Peyer's patch (tissue), 4 donors: ENCODE results near the gene PFKM. TPM values are rescaled to one million over a fixed set of nuclear protein-coding genes. Genes with fewer than 3 reads are reported as not detected.
"Not testable (repeated sequence)": the region's sequence is repeated elsewhere in the genome, so short reads cannot be mapped to it uniquely, and the experiment has no call there.

Source experiments
- DNase-seq, 3 donors: peaks; one replicate each; pipeline ENCODE4 v3.0.0-alpha.2; 2017 to 2019
- H3K27ac ChIP-seq, 4 donors: fragments of 200-600 bp; sonication (generic); one replicate each; pipeline ENCODE4 v1.5.1; 2016 to 2019
- H3K27me3 ChIP-seq, 2 donors: fragments of 200-600 bp; sonication (generic); one replicate each; pipeline ENCODE4 v1.5.1; 2019
- H3K36me3 ChIP-seq, 3 donors: fragments of 200-600 bp; sonication (generic); one replicate each; pipeline ENCODE4 v1.5.1; 2016 to 2019
- H3K4me1 ChIP-seq, 4 donors: fragments of 200-600 bp; sonication (generic); one replicate each; pipeline ENCODE4 v1.5.1; 2016 to 2019
- H3K4me3 ChIP-seq, 4 donors: fragments of 200-600 bp; sonication (generic); 1 replicate in 3 of 4; 2 replicates in 1 of 4; pipeline ENCODE4 v1.5.1; 2016 to 2019; ENCODE audit warnings: mild to moderate bottlenecking in 1 of 4
- H3K9me3 ChIP-seq, 4 donors: fragments of 200-600 bp; sonication (generic); one replicate each; pipeline ENCODE4 v1.5.1; 2016 to 2019; ENCODE audit warnings: mild to moderate bottlenecking in 1 of 4
- CTCF ChIP-seq, 6 experiments: fragments of 450-650 bp in 4 of 6; fragments of 200-600 bp in 2 of 6; sonication (generic) in 1 of 6; IDR thresholded peaks; one replicate each; pipeline ENCODE4 v1.5.1; 2017 to 2019; ENCODE audit warnings: antibody characterized with exemption in 6 of 6, mild to moderate bottlenecking in 3 of 6, moderate library complexity in 1 of 6
- POLR2A ChIP-seq, 2 donors: fragments of 450-650 bp; IDR thresholded peaks; one replicate each; pipeline ENCODE4 v1.5.1; 2017; ENCODE audit warnings: antibody characterized with exemption in 2 of 2, mild to moderate bottlenecking in 2 of 2, moderate library complexity in 2 of 2
- total RNA-seq, 4 donors: library from RNA; depleted of rRNA; stranded (reverse); fragments of >200 nt; gene quantifications; one replicate each; pipeline ENCODE4 v1.1.0, GENCODE V29; 2016

PFKM gene
- total RNA-seq, 4 donors from 2014 or later: 10.0 to 38.0 (median 27.0) TPM

- no peak overlapping the region for H3K4me3 ChIP-seq
- no peaks in the 10 kb centered on the region for H3K27me3 ChIP-seq
- H3K4me1 ChIP-seq: peaks cover 0 to 11% (median 2%) of the 10 kb centered on the region in 4 donors
- no peak overlapping the region for H3K27ac ChIP-seq
- no peak for DNase-seq
- H3K9me3 ChIP-seq: no peaks in the 10 kb centered on the region
- TF ChIP-seq POLR2A (IDR thresholded peaks at IDR 0.05) (no peak), CTCF (IDR thresholded peaks at IDR 0.05) (no peak)
- no peaks in the 10 kb centered on the region for H3K36me3 ChIP-seq
These were observed 4.0 kb downstream of the PFKM start for GRCh38 chr12:48123169-48123568.

- not testable (repeated sequence) for H3K27me3 ChIP-seq, H3K27ac ChIP-seq, H3K9me3 ChIP-seq, H3K36me3 ChIP-seq, H3K4me3 ChIP-seq, DNase-seq, H3K4me1 ChIP-seq
These were observed 6.4 kb downstream of the PFKM start for GRCh38 chr12:48125542-48125941.

GRCh38 chr12:48125985-48126384 lies 6.8 kb downstream of the PFKM start:
- Histone ChIP-seq H3K27ac (no peak overlapping the region), H3K36me3 (no peaks in the 10 kb centered on the region), H3K4me1 (no peaks in the 10 kb centered on the region), H3K27me3 (no peaks in the 10 kb centered on the region), H3K4me3 (no peak overlapping the region), H3K9me3 (no peaks in the 10 kb centered on the region)
- TF ChIP-seq POLR2A (IDR thresholded peaks at IDR 0.05) (no peak), CTCF (IDR thresholded peaks at IDR 0.05) (no peak)
- no peak for DNase-seq

GRCh38 chr12:48126953-48127630 lies 7.9 kb downstream of the PFKM start:
- peaks cover 0 to 9% (median 0%) of the 10 kb centered on the region in 3 donors for H3K36me3 ChIP-seq
- DNase-seq: no peak
- H3K27me3 ChIP-seq: no peaks in the 10 kb centered on the region
- no peaks in the 10 kb centered on the region for H3K4me1 ChIP-seq
- no peak overlapping the region for H3K4me3 ChIP-seq
- H3K9me3 ChIP-seq: no peaks in the 10 kb centered on the region
- TF ChIP-seq CTCF (IDR thresholded peaks at IDR 0.05) (no peak), POLR2A (IDR thresholded peaks at IDR 0.05) (no peak)
- H3K27ac ChIP-seq: no peak overlapping the region

- no peak for DNase-seq
- Histone ChIP-seq H3K27ac (no peak overlapping the region), H3K4me1 (no peaks in the 10 kb centered on the region), H3K27me3 (no peaks in the 10 kb centered on the region), H3K36me3 (peaks cover 0 to 25% (median 0%) of the 10 kb centered on the region in 3 donors), H3K4me3 (no peak overlapping the region), H3K9me3 (no peaks in the 10 kb centered on the region)
- TF ChIP-seq POLR2A (IDR thresholded peaks at IDR 0.05) (no peak), CTCF (IDR thresholded peaks at IDR 0.05) (no peak)
These were observed 9.6 kb downstream of the PFKM start for GRCh38 chr12:48128800-48129199.

- H3K27me3 ChIP-seq: no peaks in the 10 kb centered on the region
- no peaks in the 10 kb centered on the region for H3K9me3 ChIP-seq
- H3K36me3 ChIP-seq: peaks cover 0 to 30% (median 0%) of the 10 kb centered on the region in 3 donors
- no peak overlapping the region for H3K27ac ChIP-seq
- no peak for TF ChIP-seq CTCF (IDR thresholded peaks at IDR 0.05)
- no peak for DNase-seq
- H3K4me1 ChIP-seq: no peaks in the 10 kb centered on the region
- H3K4me3 ChIP-seq: no peak overlapping the region
These were observed 10.2 kb downstream of the PFKM start for GRCh38 chr12:48129376-48129775.
